Activated CD4-positive, alpha-beta T cell treated with anti-CD3 and anti-CD28 coated beads, Interleukin-2, Interleukin-4, amounts not matched to agents 100 ng/mL and 50 ng/mL, durations not matched to agents 16 hours and 8 hours (primary cell): Measurements from ENCODE around the gene FAM135A.
"Not testable (repeated sequence)": the region's sequence is repeated elsewhere in the genome, so short reads cannot be mapped to it uniquely, and the experiment has no call there.

ENCODE experiments used
- DNase-seq: peaks from one replicate; pipeline ENCODE4 v3.0.0-alpha.2; 2020; ENCODE audit warnings: low spot score

The FAM135A gene

DNA sequence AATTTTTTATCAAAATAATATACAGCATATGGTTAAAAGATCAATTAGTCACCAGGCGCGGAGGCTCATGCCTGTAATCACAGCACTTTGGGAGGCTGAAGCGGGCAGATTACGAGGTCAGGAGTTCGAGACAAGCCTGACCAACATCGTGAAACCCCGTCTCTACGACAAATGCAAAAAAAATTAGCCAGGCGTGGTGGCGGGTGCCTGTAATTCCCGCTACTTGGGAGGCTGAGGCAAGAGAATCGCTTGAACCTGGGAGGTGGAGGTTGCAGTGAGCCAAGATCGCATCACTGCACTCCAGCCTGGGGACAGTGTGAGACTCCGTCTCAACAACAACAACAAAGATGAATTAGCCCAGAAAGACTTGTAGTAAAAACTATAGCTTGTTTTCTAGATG, 46.4 kb downstream of the FAM135A start:
- not testable (repeated sequence) for DNase-seq

GRCh38 chr6:70470016-70470415, 56.7 kb downstream of the FAM135A start:
- no peak for DNase-seq

GRCh38 chr6:70470510-70470909, 57.2 kb downstream of the FAM135A start:
- DNase-seq = not testable (repeated sequence)

DNA sequence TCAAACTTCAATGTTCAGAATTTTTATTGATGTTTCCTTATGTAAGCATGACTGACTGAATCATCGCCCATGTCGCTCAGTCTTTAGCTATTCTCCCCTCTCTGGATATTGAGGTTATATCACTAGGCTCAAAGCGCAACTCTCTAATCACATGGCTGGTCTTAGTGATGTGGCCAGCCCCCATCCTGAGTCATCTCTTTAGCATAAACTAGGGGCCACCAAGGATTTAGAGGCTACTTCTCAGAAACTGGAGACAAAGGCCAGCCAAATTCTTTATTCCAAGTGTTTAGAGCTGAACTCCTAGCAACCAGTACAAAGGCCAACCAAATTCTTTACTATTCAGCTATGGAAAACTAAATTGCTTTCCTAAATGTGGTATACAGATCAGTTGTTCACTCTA, 61.4 kb downstream of the FAM135A start:
- DNase-seq = no peak

GRCh38 chr6:70479236-70479635, 65.9 kb downstream of the FAM135A start:
- no peak for DNase-seq

DNA sequence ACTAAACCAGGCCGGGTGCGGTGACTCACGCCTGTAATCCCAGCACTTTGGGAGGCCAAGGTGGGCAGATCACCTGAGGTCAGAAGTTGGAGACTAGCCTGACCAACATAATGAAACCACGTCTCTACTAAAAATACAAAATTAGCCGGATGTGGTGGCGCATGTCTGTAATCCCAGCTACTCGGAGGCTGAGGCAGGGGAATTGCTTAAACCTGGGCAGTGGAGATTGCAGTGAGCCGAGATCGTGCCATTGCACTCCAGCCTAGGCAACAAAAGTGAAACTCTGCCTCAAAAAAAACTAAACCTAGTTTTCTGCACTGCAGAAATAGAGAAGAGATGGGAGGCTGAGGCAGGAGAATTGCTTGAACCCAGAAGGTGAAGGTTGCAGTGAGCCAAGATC, 73.3 kb downstream of the FAM135A start:
- DNase-seq = not testable (repeated sequence)

GRCh38 chr6:70489364-70489763, 76.1 kb downstream of the FAM135A start:
- no peak for DNase-seq

DNA sequence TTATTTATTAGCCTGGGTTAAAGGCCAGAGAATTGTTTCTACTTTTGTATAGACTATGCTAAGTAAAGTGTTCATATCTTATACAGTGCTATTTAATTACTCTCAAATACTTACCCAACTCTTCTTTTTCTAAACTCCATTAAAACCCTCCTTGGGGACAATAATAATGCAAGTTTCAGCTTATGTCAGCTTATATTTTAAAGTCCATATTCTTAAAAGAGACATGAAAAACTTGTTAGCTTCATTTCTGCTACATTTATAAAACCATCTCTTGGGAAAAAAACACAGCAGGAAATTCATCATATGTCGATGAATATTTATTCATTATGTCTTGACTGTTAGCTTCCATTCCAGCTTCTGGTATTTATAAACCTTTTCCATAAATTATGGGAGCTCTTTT, 81.5 kb downstream of the FAM135A start:
- no peak for DNase-seq

GRCh38 chr6:70495790-70496189, 82.5 kb downstream of the FAM135A start:
- not testable (repeated sequence) for DNase-seq

GRCh38 chr6:70502484-70502883, 89.2 kb downstream of the FAM135A start:
- no peak for DNase-seq

DNA sequence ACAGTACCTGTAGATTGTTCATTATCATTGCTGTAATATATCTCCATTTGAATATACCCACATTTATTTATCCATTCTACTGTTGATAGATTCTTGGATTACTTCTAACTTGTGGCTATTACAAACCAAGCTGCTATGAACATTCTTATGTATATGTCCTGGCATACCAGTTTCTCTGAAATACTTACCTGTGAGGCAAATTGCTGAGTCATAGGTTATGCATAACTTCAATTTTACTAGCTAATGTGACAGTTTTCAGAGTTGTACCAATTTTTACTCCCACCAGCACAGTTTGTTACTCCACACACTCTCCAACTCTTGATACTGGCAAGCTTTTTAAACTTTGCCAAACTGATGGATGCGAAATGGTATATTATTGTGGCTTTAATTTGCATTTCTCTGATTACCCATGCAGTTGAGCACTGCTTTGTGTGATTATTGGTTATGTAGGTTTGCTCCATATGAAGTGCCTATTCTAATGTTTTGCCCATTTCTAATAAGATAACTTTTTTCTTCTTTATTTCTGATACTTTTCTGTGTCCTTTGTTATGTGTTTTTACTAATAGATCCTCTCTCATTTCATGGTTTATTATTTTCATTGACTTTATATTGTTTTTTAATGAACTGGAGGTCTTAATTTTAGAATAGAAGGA, 90.6 kb downstream of the FAM135A start:
- no peak for DNase-seq

DNA sequence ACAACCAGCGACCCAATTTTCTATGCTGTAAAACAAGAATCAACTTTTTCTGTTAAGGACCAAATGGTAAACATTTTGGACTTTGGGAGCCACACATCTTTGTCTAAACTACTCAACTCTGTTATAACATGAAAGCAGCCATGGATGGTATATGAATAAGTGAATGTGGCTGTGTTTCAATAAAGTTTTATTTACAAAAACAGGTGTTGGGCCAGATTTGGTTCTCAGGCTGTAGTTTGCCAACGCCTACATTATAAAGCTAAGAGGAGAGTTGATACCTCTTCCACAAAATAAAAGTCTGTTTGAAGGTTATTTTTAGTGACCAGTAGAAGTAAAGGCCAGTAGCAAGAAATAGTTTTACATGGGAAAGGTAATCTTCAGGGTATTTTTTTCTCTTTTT, 93.0 kb downstream of the FAM135A start:
- DNase-seq = no peak

DNA sequence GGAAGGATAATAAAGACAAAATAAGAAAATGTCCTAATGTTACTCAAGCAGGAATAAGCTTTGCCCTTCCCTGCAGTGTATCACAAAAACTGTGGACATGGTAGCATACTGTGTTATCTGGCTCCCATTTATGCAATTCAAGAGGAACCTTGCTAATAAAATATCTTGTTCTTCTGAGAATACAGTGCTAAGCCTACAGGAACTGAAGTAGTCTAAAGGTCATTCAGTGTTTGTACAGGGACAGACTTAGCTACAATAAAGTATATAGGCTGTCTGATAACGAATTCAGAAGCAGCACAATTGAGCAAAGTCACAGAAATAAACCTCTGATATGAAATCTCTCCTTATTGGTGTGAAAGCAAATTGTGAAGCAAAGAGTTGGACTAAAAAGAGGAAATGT, 93.9 kb downstream of the FAM135A start:
- DNase-seq = no peak

- no peak for DNase-seq
These were observed 95.6 kb downstream of the FAM135A start for GRCh38 chr6:70508953-70509352.

GRCh38 chr6:70510600-70510999, 97.3 kb downstream of the FAM135A start:
- DNase-seq = no peak

DNA sequence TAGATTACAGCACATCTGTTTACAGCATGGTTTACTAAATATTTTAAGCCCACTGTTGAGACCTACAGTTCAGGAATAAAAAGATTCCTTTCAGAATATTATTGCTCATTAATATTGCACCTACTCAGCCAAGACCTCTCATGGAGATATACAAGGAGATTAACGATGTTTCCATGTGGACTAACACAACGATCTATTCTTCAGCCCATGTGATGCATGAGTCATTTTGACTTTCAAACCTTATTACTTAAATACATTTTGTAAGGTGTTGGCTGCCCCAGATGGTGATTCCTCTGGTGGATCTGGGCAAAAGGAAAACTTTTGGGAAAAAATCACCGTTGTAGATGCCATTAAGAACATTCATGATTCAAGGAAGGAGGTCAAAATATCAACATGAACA, 105.4 kb downstream of the FAM135A start:
- DNase-seq = no peak

DNA sequence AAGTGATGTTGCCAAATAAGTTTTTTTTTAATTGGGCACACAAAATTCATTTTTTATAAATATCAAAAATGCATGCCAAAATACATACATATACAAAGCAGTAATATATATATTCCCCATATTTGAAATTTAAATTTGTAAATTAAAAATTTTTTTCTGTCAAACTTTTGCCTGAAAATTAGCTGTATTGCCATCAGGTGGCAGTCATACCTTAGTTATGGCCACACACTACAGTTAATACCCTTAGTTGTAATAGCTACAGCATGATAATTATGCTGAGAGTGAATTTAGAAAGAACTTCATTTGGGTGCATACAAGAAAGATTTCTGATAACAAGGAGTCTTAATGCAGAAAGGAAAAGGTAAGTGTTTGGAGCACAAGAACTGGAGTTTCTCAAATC, 107.3 kb downstream of the FAM135A start:
- no peak for DNase-seq

DNA sequence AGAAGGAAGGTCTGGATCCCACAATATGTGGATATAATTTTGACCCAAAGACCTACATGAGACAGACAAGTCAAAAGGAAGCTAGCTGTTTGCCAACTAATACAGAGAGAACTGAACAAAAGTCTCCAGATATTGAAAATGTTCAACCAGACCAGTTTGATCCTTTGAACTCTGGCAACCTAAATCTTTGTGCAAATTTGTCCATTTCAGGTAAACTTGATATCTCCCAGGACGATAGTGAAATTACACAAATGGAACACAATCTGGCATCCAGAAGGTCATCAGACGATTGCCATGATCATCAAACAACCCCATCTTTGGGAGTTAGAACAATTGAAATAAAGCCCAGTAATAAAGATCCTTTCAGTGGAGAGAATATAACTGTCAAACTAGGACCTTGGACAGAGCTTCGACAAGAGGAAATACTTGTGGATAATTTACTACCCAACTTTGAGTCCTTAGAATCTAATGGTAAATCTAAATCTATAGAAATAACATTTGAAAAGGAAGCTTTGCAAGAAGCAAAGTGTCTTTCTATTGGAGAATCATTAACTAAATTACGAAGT, 111.5 kb downstream of the FAM135A start:
- DNase-seq = no peak

DNA sequence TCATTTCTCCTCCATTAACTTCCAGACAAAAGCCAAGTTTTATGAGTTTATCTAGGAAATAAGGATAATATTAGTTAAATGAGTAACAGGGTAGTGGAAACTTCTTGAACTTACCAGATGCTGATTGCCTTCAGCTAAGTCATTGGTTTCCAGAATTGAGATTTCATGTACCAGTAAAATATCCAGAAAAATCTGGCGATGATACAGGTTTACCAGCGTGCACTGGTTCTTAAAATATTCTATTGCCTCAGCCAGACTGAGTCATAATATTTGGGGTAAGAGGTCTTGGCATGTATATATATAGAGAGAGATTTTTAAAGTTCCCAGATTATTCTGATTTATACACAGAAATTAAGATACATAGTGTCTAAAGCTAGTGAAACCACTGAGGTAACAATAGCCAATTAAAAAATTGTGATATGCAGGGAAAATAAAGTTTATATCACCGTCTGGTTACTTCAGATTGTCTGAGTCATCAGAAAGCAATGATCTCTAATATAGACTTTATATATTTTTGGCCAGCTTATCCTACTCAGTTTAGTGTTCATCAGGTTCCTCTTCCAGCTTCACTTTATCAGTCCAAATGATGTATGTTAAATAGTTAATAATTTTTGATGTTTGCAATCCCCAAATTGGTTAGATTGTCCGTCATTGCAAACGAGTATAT, 113.9 kb downstream of the FAM135A start:
- DNase-seq = no peak

DNA sequence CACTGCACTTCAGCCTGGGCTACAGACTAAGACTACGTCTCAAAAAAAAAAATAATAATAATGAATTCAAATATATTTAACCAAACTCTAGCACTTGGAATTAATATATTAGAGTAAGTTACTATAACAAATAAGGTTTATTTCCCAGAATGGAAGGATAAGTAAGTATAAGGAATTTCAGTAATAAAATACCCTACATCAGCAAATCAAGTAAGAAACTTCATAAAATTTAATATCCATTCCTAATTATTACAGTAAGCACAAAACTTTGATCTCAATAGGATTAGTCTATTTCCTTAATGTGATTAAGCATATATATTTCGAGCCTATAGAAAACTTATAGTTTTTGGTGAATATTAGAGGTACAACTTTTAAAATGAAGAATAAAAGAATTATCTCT, 116.7 kb downstream of the FAM135A start:
- DNase-seq = no peak

- DNase-seq = no peak
These were observed 117.8 kb downstream of the FAM135A start for GRCh38 chr6:70531133-70531532.

DNA sequence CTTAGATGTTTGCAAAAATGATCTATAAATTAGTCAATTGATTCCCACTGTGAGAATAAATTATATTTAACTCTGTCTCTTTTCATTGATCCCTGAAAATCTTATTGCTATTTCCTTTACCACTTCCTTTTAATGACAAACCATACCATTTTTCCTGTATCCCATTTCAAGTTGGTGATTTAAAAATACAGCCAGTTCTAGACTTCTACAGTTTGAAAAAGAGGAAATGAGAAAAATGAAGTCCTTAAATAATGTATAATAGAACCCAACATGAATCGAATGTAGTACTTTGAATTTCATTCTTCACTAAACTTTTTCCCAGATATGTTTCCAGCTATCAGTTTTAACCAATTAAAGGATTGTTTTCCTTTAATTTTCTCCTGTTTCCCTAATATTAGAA, 124.0 kb downstream of the FAM135A start:
- DNase-seq = no peak

DNA sequence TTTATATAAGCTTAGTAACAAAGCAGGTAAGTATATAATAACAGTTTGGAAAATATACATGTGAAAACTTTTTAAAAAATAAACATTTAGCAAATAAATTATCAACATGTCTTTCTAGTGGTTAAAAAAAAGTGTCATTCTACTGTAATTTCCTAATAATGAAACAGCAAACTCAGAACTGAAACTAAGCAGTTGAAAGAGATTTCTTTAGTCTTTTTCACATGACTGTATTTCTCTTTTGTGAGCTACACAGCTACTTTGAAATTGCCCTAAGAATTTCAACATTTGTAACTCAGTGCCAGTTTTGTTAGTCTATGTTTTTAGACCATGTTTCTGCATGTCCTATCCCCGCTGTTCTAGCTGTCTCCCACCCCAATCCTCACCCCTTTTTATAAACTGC, 125.1 kb downstream of the FAM135A start:
- DNase-seq = no peak

- DNase-seq = no peak
These were observed 134.0 kb downstream of the FAM135A start for GRCh38 chr6:70547313-70547712.
